GM21723 (cell line): ENCODE data around the gene SNTB2.

Source experiments
- ATAC-seq: cut with Tn5 transposase; IDR thresholded peaks from one replicate; pipeline ENCODE4 v1.9.1; 2021; ENCODE audit warnings: mild to moderate bottlenecking, moderate library complexity; ENCODE audit not compliant: unreplicated experiment

The SNTB2 gene

DNA sequence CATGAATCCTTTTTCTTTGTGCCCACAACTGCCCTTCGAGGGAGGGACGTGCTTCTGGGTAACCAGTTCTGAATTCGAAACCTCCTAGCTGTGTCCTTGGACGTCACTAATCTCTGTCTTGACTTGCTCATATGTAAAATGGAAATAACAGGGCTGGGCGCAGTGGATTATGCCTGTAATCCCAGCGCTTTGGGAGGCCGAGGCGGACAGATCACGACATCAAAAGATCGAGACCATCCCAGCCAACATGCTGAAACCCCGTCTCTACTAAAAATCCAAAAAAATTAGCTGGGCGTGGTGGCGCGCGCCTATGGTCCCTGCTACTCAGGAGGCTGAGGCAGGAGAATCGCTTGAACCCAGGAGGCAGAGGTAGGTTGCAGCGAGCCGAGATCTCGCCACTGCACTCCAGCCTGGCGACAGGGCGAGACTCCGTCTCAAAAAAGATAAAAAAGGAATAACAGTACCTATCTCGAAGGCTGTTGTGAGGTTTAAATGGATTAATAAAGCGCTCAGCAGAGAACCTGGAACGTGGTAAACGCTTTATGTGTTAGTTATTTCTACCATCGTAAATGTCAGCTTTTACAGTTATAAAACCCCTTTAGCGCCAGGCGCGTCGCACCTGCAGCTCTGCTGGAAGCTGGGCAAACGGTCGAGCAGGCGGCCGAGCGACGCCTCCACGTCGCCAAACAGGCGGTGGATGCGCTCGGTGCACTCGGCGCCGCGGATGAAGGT is 151.8 kb downstream of the SNTB2 start:
- no peak for ATAC-seq

GRCh38 chr16:69339289-69340094 is 152.5 kb downstream of the SNTB2 start, which contains the start of the genes COG8 and NIP7:
TSS of gene COG8 (minus strand) at chr16:69339564. CDS start at chr16:69339552, 12 bp downstream.
TSS of gene NIP7 (plus strand) at chr16:69339772. CDS start at chr16:69339830, 58 bp downstream.
- ATAC-seq: peak; percentile 87

DNA sequence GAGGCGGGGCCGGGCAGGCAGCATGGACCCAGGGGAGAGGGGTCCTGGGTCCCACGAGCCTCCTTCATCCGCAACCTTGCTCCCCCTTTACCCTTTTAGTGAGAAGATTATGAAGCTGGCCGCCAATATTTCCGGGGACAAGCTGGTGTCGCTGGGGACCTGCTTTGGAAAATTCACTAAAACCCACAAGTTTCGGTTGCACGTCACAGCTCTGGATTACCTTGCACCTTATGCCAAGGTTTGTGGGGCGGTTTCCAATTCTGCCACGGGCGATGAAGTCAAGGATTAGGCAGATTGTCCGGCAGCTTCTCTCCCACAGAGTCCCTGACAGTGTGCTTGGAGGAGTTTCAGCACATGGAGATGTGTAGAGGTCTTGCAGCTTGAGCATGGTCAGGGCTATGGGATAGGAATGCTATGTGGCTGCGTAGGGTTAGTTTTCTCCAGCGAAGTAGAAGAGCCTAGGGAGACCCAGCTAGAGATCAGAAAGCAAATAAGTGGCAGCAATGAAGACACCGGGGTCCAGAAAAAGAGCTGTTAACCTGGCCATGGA is 153.2 kb downstream of the SNTB2 start:
- ATAC-seq: peak; percentile 5

GRCh38 chr16:69344171-69344570 is 157.2 kb downstream of the SNTB2 start:
- no peak for ATAC-seq

- no peak for ATAC-seq
Observed at GRCh38 chr16:69345923-69346322, 159.0 kb downstream of the SNTB2 start.

DNA sequence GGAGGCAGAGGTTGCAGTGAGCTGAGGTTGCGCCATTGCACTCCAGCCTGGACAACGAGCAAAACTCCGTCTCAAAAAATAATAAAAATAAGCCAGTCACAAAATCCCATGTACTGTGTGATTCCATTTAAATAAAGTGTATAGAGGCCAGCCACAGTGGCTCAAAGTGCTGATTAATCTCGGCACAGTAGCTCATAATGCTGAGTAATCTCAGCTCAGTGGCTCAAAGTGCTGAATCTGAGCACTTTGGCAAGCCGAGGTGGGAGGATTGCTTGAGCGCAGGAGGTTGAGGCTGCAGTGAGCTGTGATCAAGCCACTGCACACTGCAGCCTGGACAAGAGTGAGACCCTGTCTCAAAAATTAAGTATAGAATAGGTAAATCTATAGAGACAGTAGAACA is 159.7 kb downstream of the SNTB2 start:
- no peak for ATAC-seq

- no peak for ATAC-seq
Observed at GRCh38 chr16:69348222-69348621, 161.3 kb downstream of the SNTB2 start.

- no peak for ATAC-seq
Observed at GRCh38 chr16:69349536-69349935, 162.6 kb downstream of the SNTB2 start.

- ATAC-seq: no peak
Observed at GRCh38 chr16:69350536-69351133, 163.7 kb downstream of the SNTB2 start.

DNA sequence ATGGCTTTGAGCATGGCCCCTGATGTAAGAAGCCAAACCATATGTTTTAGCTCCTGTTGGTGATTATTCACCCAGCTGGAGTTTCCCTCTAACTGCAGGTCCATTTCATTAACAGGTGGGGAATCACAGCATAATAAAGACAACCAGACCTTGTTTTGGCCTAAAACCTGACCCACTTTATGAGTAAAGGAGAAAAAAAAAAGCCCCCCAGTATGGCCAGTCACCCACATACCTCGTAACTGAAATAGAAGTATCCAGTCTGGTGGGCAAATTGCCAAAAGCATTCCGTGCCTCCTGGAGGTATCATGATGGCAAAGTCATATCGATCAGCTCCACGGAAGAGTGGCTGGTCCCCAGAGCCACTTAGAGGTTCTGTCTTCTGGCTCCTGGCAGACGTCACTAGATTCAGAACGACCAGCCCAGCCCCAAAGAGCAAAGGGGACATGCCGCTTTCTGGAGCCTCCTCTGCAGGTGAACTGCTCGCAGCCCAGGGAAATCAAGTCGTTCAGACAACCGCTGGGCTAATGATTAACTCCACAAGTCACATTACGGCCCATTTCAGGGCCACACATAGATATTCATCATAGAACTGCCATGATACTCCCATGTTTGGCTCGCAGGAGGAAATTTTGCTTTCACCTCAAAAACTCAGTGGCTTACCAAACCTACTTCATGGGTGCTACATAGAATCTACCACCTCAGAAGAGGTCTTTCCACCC is 164.5 kb downstream of the SNTB2 start, which contains the start of gene TMED6:
TMED6 (minus strand) TSS at position 478 of the 719 bp plus-strand sequence; CDS start at position 445, 33 bp downstream.
- ATAC-seq: no peak
